HepG2 (cell line): ENCODE measurements around the gene ZNF714. TPM values are rescaled to one million over a fixed set of nuclear protein-coding genes. Genes with fewer than 3 reads are reported as not detected.

Experiments
- ATAC-seq: fragments of 200-7000 bp; cut with Tn5 transposase; 3 replicates; pipeline ENCODE4 v1.9.1; 2020; ENCODE audit warnings: mild to moderate bottlenecking, moderate library complexity
- BruUV-seq: library from RNA; stranded (reverse); fragments of 400-500 nt; replicated peaks from 2 replicates; lab custom pipeline; 2021; lab: Mats Ljungman, UMichigan
- CTCF ChIA-PET: fragments of 300-600 bp; formaldehyde crosslinking; extraction: SDS; loops from one replicate; lab custom pipeline; 2021; ENCODE audit warnings: low total read pairs, inconsistent platforms, low intra/inter-chr PET ratio; lab: Yijun Ruan, JAX
- POLR2A ChIA-PET: fragments of 350-600 bp; sonication (Branson Sonifier 250); formaldehyde crosslinking; loops from one replicate; lab custom pipeline; 2020; ENCODE audit warnings: antibody characterized with exemption, inconsistent platforms; lab: Yijun Ruan, JAX
- DNase-seq: peaks from one replicate; pipeline ENCODE4 v3.0.0-alpha.2; 2015; ENCODE audit warnings: low spot score
- FAIRE-seq: peaks from 3 replicates; lab custom pipeline; 2011; peaks lifted over from hg19 to GRCh38; lab: Jason Lieb, UNC
- H2AFZ ChIP-seq: one replicate; pipeline ENCODE4 v1.6.1; 2011; ENCODE audit warnings: low read length, inconsistent platforms
- H3K27ac ChIP-seq: fragments of 300-600 bp; 3 replicates; pipeline ENCODE4 v1.8.0; 2011; ENCODE audit warnings: mixed run types, mild to moderate bottlenecking, mixed read lengths, low read length, inconsistent platforms; ENCODE audit not compliant: insufficient read depth; ENCODE audit errors: extremely low read length
- H3K27me3 ChIP-seq, 2 experiments: fragments of 200-600 bp in 1 of 2; 2 replicates in 1 of 2; 3 replicates in 1 of 2; pipeline versions ENCODE4 v1.6.0 to v1.8.0; 2011; ENCODE audit warnings: low read length in 2 of 2, mild to moderate bottlenecking in 2 of 2, moderate library complexity in 2 of 2, inconsistent platforms in 1 of 2; ENCODE audit not compliant: insufficient read depth in 2 of 2, control insufficient read depth in 1 of 2
- H3K36me3 ChIP-seq, 2 experiments: fragments of 200-600 bp in 1 of 2; replicated peaks in 1 of 2; 2 replicates in 1 of 2; 3 replicates in 1 of 2; pipeline versions ENCODE4 v1.5.1 to v1.8.0; 2011; ENCODE audit warnings: low read length in 2 of 2, inconsistent platforms in 1 of 2; ENCODE audit not compliant: insufficient read depth in 2 of 2, control insufficient read depth in 1 of 2
- H3K4me1 ChIP-seq: 2 replicates; pipeline ENCODE4 v1.5.1; 2012; ENCODE audit warnings: low read length, inconsistent platforms; ENCODE audit not compliant: insufficient read depth
- H3K4me2 ChIP-seq: 2 replicates; pipeline ENCODE4 v1.6.0; 2011; ENCODE audit warnings: low read depth, low read length, inconsistent platforms
- H3K4me3 ChIP-seq, 3 experiments: fragments of 200-600 bp in 1 of 3; sonication (generic), shearing (Covaris generic) in 1 of 3; replicated peaks in 1 of 3; 2 replicates each; pipeline ENCODE4 v1.5.1; 2011 to 2016; ENCODE audit warnings: low read length in 3 of 3, inconsistent platforms in 2 of 3, low read depth in 2 of 3, mild to moderate bottlenecking in 2 of 3, control low read depth in 1 of 3, mixed read lengths in 1 of 3; ENCODE audit not compliant: insufficient read depth in 1 of 3
- H3K79me2 ChIP-seq: one replicate; pipeline ENCODE4 v1.6.1; 2011; ENCODE audit warnings: low read length, inconsistent platforms; ENCODE audit not compliant: insufficient read depth
- H3K9ac ChIP-seq: 2 replicates; pipeline ENCODE4 v1.6.0; 2011; ENCODE audit warnings: mild to moderate bottlenecking, low read depth, low read length, inconsistent platforms; ENCODE audit not compliant: insufficient read depth
- H3K9me3 ChIP-seq: 2 replicates; pipeline ENCODE4 v1.5.1; 2012; ENCODE audit warnings: mild to moderate bottlenecking, low read length
- H4K20me1 ChIP-seq: 2 replicates; pipeline ENCODE4 v1.6.0; 2011; ENCODE audit warnings: inconsistent platforms, mild to moderate bottlenecking, low read length, moderate library complexity; ENCODE audit not compliant: insufficient read depth
- FOXP1 ChIP-seq, 2 experiments: fragments of 450-650 bp in 1 of 2; IDR thresholded peaks; 2 replicates each; pipeline ENCODE4 v1.6.1; 2017 to 2018; ENCODE audit warnings: antibody characterized with exemption in 1 of 2
- HNF1B ChIP-seq: sonication (generic); formaldehyde crosslinking; IDR thresholded peaks from 2 replicates; pipeline ENCODE4 v1.5.1; 2020; ENCODE audit warnings: mild to moderate bottlenecking, moderate library complexity, missing genetic modification reagents
- REL ChIP-seq: sonication (generic); formaldehyde crosslinking; conservative IDR thresholded peaks from 2 replicates; pipeline ENCODE4 v1.8.0; 2022; ENCODE audit warnings: mild to moderate bottlenecking, missing genetic modification reagents, moderate library complexity
- ZBTB3 ChIP-seq: sonication (generic); formaldehyde crosslinking; IDR thresholded peaks from 2 replicates; pipeline ENCODE4 v1.4.0; 2020; ENCODE audit warnings: low read depth, mild to moderate bottlenecking, moderate library complexity, missing genetic modification reagents, borderline replicate concordance
- ZBTB44 ChIP-seq: sonication (generic); formaldehyde crosslinking; IDR thresholded peaks from 2 replicates; pipeline ENCODE4 v1.4.0; 2020; ENCODE audit warnings: missing genetic modification reagents
- ZNF281 ChIP-seq: sonication (generic); formaldehyde crosslinking; IDR thresholded peaks from 2 replicates; pipeline ENCODE4 v1.4.0; 2020; ENCODE audit warnings: missing genetic modification reagents, borderline replicate concordance
- WGBS: methylation state at CpG from one replicate; pipeline ENCODE4 v1.1.6; 2017; ENCODE audit warnings: low lambda C conversion rate; 5-methylcytosine and 5-hydroxymethylcytosine counted together
- in situ Hi-C: cut with HindIII; loops from 2 replicates; pipeline ENCODE4 v1.10.0; 2017; ENCODE audit warnings: low pct_unique_long_range_greater_than_20kb; ENCODE audit not compliant: extremely low pct_ligation_motif_present
- intact Hi-C: fragments of 100-400 bp; cut with micrococcal nuclease; formaldehyde crosslinking; loops from one replicate; pipeline ENCODE4 v1.10.0; 2022; ENCODE audit not compliant: unreplicated experiment
- polyA plus RNA-seq, 8 experiments: library from polyadenylated mRNA; depleted of rRNA in 3 of 8; stranded (reverse) in 7 of 8; unstranded in 1 of 8; fragments of >200 nt; fragmentation: Illumina TruSeq in 4 of 8; extraction: Trizol in 4 of 8; gene quantifications; 2 replicates each; pipeline versions ENCODE4 v1.2.1 to v1.2.3, GENCODE V29; 2011 to 2016; ENCODE audit warnings: low read depth in 4 of 8, missing spikeins in 1 of 8, mixed read lengths in 1 of 8; ENCODE audit not compliant: insufficient read depth in 1 of 8
- total RNA-seq, 5 experiments: library from RNA; depleted of rRNA; stranded (reverse); fragments of >200 nt; fragmentation: Illumina TruSeq; extraction: Trizol; gene quantifications; 2 replicates each; pipeline ENCODE4 v1.2.3, GENCODE V29; 2016; ENCODE audit warnings: low read depth in 1 of 5

Gene ZNF714
- total and polyA plus RNA-seq, 2 of the 13 experiments (the other 11 are each of a cell fraction or from before 2014, with no cell fraction given), result 6.7 to 27.8 TPM

- Histone ChIP-seq H3K79me2 (no peaks in the 10 kb centered on the region), H3K27ac (no peak overlapping the region), H3K9ac (no peak overlapping the region), H2AFZ (no peak overlapping the region), H3K9me3 (peaks cover 6% of the 10 kb centered on the region; the same call in 1 of the 2 replicates), H3K4me3 (no peak overlapping the region), H3K4me1 (no peaks in the 10 kb centered on the region), H4K20me1 (no peaks in the 10 kb centered on the region), H3K4me2 (no peak overlapping the region), H3K27me3 (no peaks in the 10 kb centered on the region; a peak in 1 of 5 replicates), H3K36me3 (peaks cover 0 to 6% of the 10 kb centered on the region in 2 experiments; a peak in 3 of 5 replicates)
- WGBS, result 95% methylated on average over 1 of the region's 1 CpG
- TF ChIP-seq REL (CRISPR knock-in tag) (no peak), ZBTB44 (CRISPR knock-in tag) (no peak), ZNF281 (no peak), HNF1B (no peak), ZBTB3 (CRISPR knock-in tag) (no peak), FOXP1 (IDR thresholded peaks at IDR 0.05) (no peak), FOXP1 (CRISPR knock-in tag; IDR thresholded peaks at IDR 0.05) (no peak)
- in situ Hi-C loops, result no loop called here
- FAIRE-seq, result no peak
- no peak for ATAC-seq
- intact Hi-C loops, result no loop called here
- no TSS peak for BruUV-seq
- ChIA-PET CTCF (no interaction called here), POLR2A (no interaction called here)
- DNase-seq, result no peak
Measured at GRCh38 chr19:21110183-21110582, 28.2 kb downstream of the ZNF714 start.
